GM23338 (cell line): ENCODE measurements around the gene DIAPH3. TPM values are rescaled to one million over a fixed set of nuclear protein-coding genes. Genes with fewer than 3 reads are reported as not detected.

Source experiments
- ATAC-seq: fragments of 200-7000 bp; cut with Tn5 transposase; 3 replicates; pipeline ENCODE4 v1.9.1; 2020
- DNase-seq: peaks from one replicate; pipeline ENCODE4 v3.0.0-alpha.2; 2015; ENCODE audit warnings: low spot score
- H2AFZ ChIP-seq: fragments of 200-600 bp; sonication (generic); 2 replicates; pipeline ENCODE4 v1.8.0; 2016; ENCODE audit warnings: antibody characterized with exemption, mild to moderate bottlenecking, moderate library complexity
- H3F3A ChIP-seq: fragments of 200-600 bp; sonication (generic); replicated peaks from 2 replicates; pipeline ENCODE4 v1.8.0; 2017; ENCODE audit warnings: antibody characterized with exemption, mixed run types, low read depth
- H3K27ac ChIP-seq: fragments of 200-600 bp; sonication (generic); 2 replicates; pipeline ENCODE4 v1.6.1; 2016; ENCODE audit warnings: low read depth
- H3K27me3 ChIP-seq: fragments of 200-600 bp; sonication (generic); 2 replicates; pipeline ENCODE4 v1.8.0; 2016; ENCODE audit warnings: mild to moderate bottlenecking, mixed run types, moderate library complexity; ENCODE audit not compliant: insufficient read depth
- H3K36me3 ChIP-seq: fragments of 200-600 bp; sonication (generic); 2 replicates; pipeline ENCODE4 v1.8.0; 2016; ENCODE audit warnings: mild to moderate bottlenecking; ENCODE audit not compliant: insufficient read depth
- H3K4me1 ChIP-seq: fragments of 200-600 bp; sonication (generic); 2 replicates; pipeline ENCODE4 v1.8.0; 2016; ENCODE audit warnings: mild to moderate bottlenecking, moderate library complexity; ENCODE audit not compliant: insufficient read depth
- H3K4me2 ChIP-seq: fragments of 200-600 bp; sonication (generic); 2 replicates; pipeline ENCODE4 v1.7.1; 2017; ENCODE audit warnings: mixed run types
- H3K4me3 ChIP-seq: fragments of 200-600 bp; sonication (generic); 2 replicates; pipeline ENCODE4 v1.6.1; 2016; ENCODE audit warnings: mixed run types
- H3K79me2 ChIP-seq: fragments of 200-600 bp; sonication (generic); replicated peaks from 2 replicates; pipeline ENCODE4 v1.8.0; 2017; ENCODE audit warnings: mild to moderate bottlenecking; ENCODE audit not compliant: insufficient read depth
- H3K9me2 ChIP-seq: fragments of 200-600 bp; sonication (generic); 2 replicates; pipeline ENCODE4 v1.8.0; 2017; ENCODE audit not compliant: insufficient read depth
- H4K20me1 ChIP-seq: fragments of 200-600 bp; sonication (generic); replicated peaks from 2 replicates; pipeline ENCODE4 v1.8.0; 2017; ENCODE audit warnings: mild to moderate bottlenecking; ENCODE audit not compliant: insufficient read depth
- H3K27ac Mint-ChIP-seq: 2 replicates; pipeline ENCODE4 v1.8.0; 2020; ENCODE audit warnings: inconsistent platforms, mild to moderate bottlenecking, moderate library complexity, mixed read lengths
- H3K27me3 Mint-ChIP-seq: 3 replicates; pipeline ENCODE4 v1.8.0; 2022; ENCODE audit warnings: low read depth, mild to moderate bottlenecking, moderate library complexity, mixed read lengths, inconsistent platforms; ENCODE audit not compliant: insufficient read depth, poor library complexity
- H3K36me3 Mint-ChIP-seq: 3 replicates; pipeline ENCODE4 v1.8.0; 2021; ENCODE audit warnings: low read depth, mild to moderate bottlenecking, inconsistent platforms, moderate library complexity, mixed read lengths
- H3K4me1 Mint-ChIP-seq: 3 replicates; pipeline ENCODE4 v1.8.0; 2020; ENCODE audit warnings: mild to moderate bottlenecking, inconsistent platforms, mixed read lengths
- H3K4me3 Mint-ChIP-seq: 3 replicates; pipeline ENCODE4 v1.8.0; 2021; ENCODE audit warnings: moderate library complexity, mild to moderate bottlenecking, inconsistent platforms, mixed read lengths
- H3K9me3 Mint-ChIP-seq: 3 replicates; pipeline ENCODE4 v1.8.0; 2020; ENCODE audit warnings: moderate library complexity, mild to moderate bottlenecking, inconsistent platforms, mixed read lengths
- CREB1 ChIP-seq: fragments of 250-450 bp; sonication (Bioruptor Pico); IDR thresholded peaks from 2 replicates; pipeline ENCODE4 v1.5.0; 2020; ENCODE audit warnings: low read depth, mild to moderate bottlenecking, moderate library complexity
- EZH2 ChIP-seq: fragments of 200-600 bp; sonication (generic); IDR thresholded peaks from one replicate; pipeline ENCODE4 v1.8.0; 2017; ENCODE audit warnings: antibody characterized with exemption, mild to moderate bottlenecking, low read depth; ENCODE audit not compliant: unreplicated experiment
- EZH2phosphoT487 ChIP-seq: fragments of 200-600 bp; sonication (generic); IDR thresholded peaks from one replicate; pipeline ENCODE4 v1.8.1; 2018; ENCODE audit warnings: antibody characterized with exemption; ENCODE audit not compliant: unreplicated experiment
- JUNB ChIP-seq: IDR thresholded peaks from one replicate; pipeline ENCODE4 v1.6.1; 2016; ENCODE audit warnings: antibody characterized with exemption; ENCODE audit not compliant: unreplicated experiment
- NANOG ChIP-seq: IDR thresholded peaks from 2 replicates; pipeline ENCODE4 v1.6.1; 2016; ENCODE audit warnings: antibody characterized with exemption, borderline replicate concordance
- POLR2AphosphoS5 ChIP-seq: IDR thresholded peaks from 2 replicates; pipeline ENCODE4 v1.6.1; 2016; ENCODE audit warnings: antibody characterized with exemption, low read depth
- STAT1 ChIP-seq: IDR thresholded peaks from one replicate; pipeline ENCODE4 v1.6.1; 2016; ENCODE audit warnings: antibody characterized with exemption; ENCODE audit not compliant: unreplicated experiment
- ZNF114 ChIP-seq: fragments of 250-450 bp; sonication (Bioruptor Pico); IDR thresholded peaks from 2 replicates; pipeline ENCODE4 v1.5.0; 2020; ENCODE audit warnings: mild to moderate bottlenecking, moderate library complexity
- ZNF331 ChIP-seq: fragments of 250-450 bp; sonication (Bioruptor Pico); IDR thresholded peaks from 2 replicates; pipeline ENCODE4 v1.5.0; 2020; ENCODE audit warnings: low read depth, mild to moderate bottlenecking, moderate library complexity
- polyA plus RNA-seq: library from polyadenylated mRNA; unstranded; fragments of >200 nt; fragmentation: Nextera tagmentation; extraction: Ambion mirVana; gene quantifications from 2 replicates; pipeline ENCODE4 v1.2.1, GENCODE V29; 2016
- total RNA-seq: library from RNA; depleted of rRNA; stranded (reverse); fragments of >200 nt; shearing (Covaris generic); gene quantifications from 2 replicates; pipeline ENCODE4 v1.2.3, GENCODE V29; 2014
- TF ChIP-seq, protein P1 (sequence below): IDR thresholded peaks from one replicate; pipeline ENCODE4 v1.6.1; 2018; ENCODE audit warnings: antibody characterized with exemption; ENCODE audit not compliant: unreplicated experiment
- TF ChIP-seq, protein P2 (sequence below), 2 experiments: fragments of 200-600 bp in 1 of 2; sonication (generic) in 1 of 2; conservative IDR thresholded peaks; 2 replicates each; pipeline versions ENCODE4 v1.5.1 to v1.6.1; 2016 to 2017; ENCODE audit warnings: antibody characterized with exemption in 2 of 2, low read depth in 2 of 2, mild to moderate bottlenecking in 2 of 2, moderate library complexity in 1 of 2
- TF ChIP-seq, protein P3 (sequence below): fragments of 250-450 bp; sonication (Bioruptor Pico); IDR thresholded peaks from 2 replicates; pipeline ENCODE4 v1.5.0; 2020; ENCODE audit warnings: mild to moderate bottlenecking, moderate library complexity
- TF ChIP-seq, protein P4 (sequence below): IDR thresholded peaks from 2 replicates; pipeline ENCODE4 v1.6.1; 2016; ENCODE audit warnings: antibody characterized with exemption

Gene DIAPH3
- total and polyA plus RNA-seq, 2 experiments from 2014 or later = 23.4 to 30.2 TPM

DNA sequence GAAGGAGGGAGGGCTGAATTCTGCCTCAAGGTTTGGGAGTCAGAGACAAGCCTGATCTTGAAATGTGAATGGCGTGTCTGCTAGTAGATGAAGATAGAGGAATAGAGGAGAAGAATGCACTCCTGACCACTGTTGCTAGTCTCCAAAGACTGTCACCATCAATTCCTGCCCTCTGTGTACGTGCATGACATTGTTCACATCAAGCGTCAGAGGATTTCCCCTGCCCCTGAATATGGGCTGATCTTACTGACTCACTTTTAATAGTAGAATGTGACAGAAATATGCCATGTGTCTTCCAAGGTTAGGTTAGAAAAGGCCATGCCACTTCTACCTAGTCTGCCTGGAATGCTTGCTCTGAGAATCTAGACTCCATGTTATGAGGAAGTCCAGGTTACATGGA lies 538.6 kb downstream of the DIAPH3 start:
- Histone ChIP-seq H4K20me1 (no peaks in the 10 kb centered on the region), H3K9me2 (0 out of 2 replicates have a peak, but pooled peaks cover 9% of the 10 kb centered on the region), H3F3A (0 out of 2 replicates have a peak, but pooled peaks cover 5% of the 10 kb centered on the region), H3K4me3 (no peak overlapping the region), H3K36me3 (no peaks in the 10 kb centered on the region), H3K4me1 (peaks cover 19% of the 10 kb centered on the region), H3K4me2 (no peak overlapping the region), H3K79me2 (no peaks in the 10 kb centered on the region), H3K27ac (no peak overlapping the region), H2AFZ (no peak overlapping the region), H3K27me3 (no peaks in the 10 kb centered on the region)
- H3K9me3 Mint-ChIP-seq = peaks cover 7% of the 10 kb centered on the region
- H3K27ac Mint-ChIP-seq = no peak overlapping the region
- peaks cover 18% of the 10 kb centered on the region for H3K4me1 Mint-ChIP-seq
- DNase-seq = no peak
- H3K36me3 Mint-ChIP-seq = peaks cover 13% of the 10 kb centered on the region; the same call in 2 of the 3 replicates
- H3K4me3 Mint-ChIP-seq = no peak overlapping the region
- TF ChIP-seq, protein P1, sequence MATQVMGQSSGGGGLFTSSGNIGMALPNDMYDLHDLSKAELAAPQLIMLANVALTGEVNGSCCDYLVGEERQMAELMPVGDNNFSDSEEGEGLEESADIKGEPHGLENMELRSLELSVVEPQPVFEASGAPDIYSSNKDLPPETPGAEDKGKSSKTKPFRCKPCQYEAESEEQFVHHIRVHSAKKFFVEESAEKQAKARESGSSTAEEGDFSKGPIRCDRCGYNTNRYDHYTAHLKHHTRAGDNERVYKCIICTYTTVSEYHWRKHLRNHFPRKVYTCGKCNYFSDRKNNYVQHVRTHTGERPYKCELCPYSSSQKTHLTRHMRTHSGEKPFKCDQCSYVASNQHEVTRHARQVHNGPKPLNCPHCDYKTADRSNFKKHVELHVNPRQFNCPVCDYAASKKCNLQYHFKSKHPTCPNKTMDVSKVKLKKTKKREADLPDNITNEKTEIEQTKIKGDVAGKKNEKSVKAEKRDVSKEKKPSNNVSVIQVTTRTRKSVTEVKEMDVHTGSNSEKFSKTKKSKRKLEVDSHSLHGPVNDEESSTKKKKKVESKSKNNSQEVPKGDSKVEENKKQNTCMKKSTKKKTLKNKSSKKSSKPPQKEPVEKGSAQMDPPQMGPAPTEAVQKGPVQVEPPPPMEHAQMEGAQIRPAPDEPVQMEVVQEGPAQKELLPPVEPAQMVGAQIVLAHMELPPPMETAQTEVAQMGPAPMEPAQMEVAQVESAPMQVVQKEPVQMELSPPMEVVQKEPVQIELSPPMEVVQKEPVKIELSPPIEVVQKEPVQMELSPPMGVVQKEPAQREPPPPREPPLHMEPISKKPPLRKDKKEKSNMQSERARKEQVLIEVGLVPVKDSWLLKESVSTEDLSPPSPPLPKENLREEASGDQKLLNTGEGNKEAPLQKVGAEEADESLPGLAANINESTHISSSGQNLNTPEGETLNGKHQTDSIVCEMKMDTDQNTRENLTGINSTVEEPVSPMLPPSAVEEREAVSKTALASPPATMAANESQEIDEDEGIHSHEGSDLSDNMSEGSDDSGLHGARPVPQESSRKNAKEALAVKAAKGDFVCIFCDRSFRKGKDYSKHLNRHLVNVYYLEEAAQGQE = no peak
- TF ChIP-seq ZNF331 = no peak
- TF ChIP-seq JUNB = no peak
- TF ChIP-seq EZH2 = no peak
- TF ChIP-seq, protein P2, sequence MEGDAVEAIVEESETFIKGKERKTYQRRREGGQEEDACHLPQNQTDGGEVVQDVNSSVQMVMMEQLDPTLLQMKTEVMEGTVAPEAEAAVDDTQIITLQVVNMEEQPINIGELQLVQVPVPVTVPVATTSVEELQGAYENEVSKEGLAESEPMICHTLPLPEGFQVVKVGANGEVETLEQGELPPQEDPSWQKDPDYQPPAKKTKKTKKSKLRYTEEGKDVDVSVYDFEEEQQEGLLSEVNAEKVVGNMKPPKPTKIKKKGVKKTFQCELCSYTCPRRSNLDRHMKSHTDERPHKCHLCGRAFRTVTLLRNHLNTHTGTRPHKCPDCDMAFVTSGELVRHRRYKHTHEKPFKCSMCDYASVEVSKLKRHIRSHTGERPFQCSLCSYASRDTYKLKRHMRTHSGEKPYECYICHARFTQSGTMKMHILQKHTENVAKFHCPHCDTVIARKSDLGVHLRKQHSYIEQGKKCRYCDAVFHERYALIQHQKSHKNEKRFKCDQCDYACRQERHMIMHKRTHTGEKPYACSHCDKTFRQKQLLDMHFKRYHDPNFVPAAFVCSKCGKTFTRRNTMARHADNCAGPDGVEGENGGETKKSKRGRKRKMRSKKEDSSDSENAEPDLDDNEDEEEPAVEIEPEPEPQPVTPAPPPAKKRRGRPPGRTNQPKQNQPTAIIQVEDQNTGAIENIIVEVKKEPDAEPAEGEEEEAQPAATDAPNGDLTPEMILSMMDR (conservative IDR thresholded peaks at IDR 0.05; ENCODE audit: low read depth in 2 of 2) = no peak
- no peak for TF ChIP-seq CREB1 (CRISPR knock-in tag)
- TF ChIP-seq, protein P3, sequence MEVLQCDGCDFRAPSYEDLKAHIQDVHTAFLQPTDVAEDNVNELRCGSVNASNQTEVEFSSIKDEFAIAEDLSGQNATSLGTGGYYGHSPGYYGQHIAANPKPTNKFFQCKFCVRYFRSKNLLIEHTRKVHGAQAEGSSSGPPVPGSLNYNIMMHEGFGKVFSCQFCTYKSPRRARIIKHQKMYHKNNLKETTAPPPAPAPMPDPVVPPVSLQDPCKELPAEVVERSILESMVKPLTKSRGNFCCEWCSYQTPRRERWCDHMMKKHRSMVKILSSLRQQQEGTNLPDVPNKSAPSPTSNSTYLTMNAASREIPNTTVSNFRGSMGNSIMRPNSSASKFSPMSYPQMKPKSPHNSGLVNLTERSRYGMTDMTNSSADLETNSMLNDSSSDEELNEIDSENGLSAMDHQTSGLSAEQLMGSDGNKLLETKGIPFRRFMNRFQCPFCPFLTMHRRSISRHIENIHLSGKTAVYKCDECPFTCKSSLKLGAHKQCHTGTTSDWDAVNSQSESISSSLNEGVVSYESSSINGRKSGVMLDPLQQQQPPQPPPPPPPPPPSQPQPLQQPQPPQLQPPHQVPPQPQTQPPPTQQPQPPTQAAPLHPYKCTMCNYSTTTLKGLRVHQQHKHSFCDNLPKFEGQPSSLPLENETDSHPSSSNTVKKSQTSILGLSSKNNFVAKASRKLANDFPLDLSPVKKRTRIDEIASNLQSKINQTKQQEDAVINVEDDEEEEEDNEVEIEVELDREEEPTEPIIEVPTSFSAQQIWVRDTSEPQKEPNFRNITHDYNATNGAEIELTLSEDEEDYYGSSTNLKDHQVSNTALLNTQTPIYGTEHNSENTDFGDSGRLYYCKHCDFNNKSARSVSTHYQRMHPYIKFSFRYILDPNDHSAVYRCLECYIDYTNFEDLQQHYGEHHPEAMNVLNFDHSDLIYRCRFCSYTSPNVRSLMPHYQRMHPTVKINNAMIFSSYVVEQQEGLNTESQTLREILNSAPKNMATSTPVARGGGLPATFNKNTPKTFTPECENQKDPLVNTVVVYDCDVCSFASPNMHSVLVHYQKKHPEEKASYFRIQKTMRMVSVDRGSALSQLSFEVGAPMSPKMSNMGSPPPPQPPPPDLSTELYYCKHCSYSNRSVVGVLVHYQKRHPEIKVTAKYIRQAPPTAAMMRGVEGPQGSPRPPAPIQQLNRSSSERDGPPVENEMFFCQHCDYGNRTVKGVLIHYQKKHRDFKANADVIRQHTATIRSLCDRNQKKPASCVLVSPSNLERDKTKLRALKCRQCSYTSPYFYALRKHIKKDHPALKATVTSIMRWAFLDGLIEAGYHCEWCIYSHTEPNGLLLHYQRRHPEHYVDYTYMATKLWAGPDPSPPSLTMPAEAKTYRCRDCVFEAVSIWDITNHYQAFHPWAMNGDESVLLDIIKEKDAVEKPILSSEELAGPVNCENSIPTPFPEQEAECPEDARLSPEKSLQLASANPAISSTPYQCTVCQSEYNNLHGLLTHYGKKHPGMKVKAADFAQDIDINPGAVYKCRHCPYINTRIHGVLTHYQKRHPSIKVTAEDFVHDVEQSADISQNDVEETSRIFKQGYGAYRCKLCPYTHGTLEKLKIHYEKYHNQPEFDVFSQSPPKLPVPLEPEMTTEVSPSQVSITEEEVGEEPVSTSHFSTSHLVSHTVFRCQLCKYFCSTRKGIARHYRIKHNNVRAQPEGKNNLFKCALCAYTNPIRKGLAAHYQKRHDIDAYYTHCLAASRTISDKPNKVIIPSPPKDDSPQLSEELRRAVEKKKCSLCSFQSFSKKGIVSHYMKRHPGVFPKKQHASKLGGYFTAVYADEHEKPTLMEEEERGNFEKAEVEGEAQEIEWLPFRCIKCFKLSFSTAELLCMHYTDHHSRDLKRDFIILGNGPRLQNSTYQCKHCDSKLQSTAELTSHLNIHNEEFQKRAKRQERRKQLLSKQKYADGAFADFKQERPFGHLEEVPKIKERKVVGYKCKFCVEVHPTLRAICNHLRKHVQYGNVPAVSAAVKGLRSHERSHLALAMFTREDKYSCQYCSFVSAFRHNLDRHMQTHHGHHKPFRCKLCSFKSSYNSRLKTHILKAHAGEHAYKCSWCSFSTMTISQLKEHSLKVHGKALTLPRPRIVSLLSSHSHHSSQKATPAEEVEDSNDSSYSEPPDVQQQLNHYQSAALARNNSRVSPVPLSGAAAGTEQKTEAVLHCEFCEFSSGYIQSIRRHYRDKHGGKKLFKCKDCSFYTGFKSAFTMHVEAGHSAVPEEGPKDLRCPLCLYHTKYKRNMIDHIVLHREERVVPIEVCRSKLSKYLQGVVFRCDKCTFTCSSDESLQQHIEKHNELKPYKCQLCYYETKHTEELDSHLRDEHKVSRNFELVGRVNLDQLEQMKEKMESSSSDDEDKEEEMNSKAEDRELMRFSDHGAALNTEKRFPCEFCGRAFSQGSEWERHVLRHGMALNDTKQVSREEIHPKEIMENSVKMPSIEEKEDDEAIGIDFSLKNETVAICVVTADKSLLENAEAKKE (CRISPR knock-in tag) = no peak
- TF ChIP-seq POLR2AphosphoS5 = no peak
- no peak for TF ChIP-seq EZH2phosphoT487
- no peak for TF ChIP-seq ZNF114
- no peak for TF ChIP-seq STAT1
- TF ChIP-seq, protein P4, sequence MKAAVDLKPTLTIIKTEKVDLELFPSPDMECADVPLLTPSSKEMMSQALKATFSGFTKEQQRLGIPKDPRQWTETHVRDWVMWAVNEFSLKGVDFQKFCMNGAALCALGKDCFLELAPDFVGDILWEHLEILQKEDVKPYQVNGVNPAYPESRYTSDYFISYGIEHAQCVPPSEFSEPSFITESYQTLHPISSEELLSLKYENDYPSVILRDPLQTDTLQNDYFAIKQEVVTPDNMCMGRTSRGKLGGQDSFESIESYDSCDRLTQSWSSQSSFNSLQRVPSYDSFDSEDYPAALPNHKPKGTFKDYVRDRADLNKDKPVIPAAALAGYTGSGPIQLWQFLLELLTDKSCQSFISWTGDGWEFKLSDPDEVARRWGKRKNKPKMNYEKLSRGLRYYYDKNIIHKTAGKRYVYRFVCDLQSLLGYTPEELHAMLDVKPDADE = no peak
- TF ChIP-seq NANOG = no peak
- H3K27me3 Mint-ChIP-seq = no peaks in the 10 kb centered on the region
- ATAC-seq = no peak
